Stimulated activated CD4-positive, alpha-beta T cell treated with anti-CD3 and anti-CD28 coated beads, Interleukin-4, amount 100 ng/mL, for 24 hours (primary cell): ENCODE data around the gene ELAVL3.

ENCODE experiments used
- DNase-seq: peaks from one replicate; pipeline ENCODE4 v3.0.0-alpha.2; 2020

Gene ELAVL3

DNA sequence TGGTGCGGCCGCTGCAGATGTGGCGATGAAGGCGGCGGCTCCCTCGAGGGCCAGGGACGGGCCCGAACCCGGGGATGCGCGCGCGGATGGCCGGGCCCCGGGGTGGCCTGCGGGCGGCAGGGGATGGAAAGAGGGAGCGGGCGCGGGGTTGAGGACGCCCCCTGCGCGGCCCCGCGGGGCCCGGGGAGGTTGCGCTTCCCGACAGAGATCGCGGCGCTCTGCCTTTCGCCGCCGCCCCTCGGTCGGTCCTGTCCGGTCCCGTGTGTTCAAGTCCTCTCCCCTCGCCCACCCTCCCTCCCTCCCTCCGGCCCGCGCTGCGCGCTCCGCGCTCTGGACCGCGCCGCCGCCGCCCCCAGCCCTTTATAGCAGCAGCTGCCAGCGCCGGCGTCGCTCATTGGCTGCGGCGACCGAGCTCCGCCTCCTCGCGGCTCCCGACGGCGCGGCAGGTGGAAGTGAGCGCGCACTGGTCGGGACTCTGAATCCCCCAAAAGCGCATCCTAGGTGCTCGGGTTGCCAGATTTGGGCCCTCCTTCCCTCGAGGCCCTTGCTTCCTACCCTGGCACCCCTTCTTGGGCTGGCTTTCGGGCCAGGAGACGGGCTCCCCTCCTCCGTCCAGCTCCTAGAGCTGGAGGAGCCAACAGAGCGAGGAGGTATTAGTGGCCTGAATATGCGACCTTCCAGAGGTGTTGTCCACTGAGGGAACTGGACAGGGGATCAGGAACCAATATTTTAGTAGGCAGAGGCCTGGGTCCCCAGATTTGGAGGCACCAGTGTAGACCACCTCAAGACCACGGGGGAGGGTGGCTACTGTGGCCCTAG is at the start of gene ELAVL3:
Gene ELAVL3 (minus strand): TSS at position 332 of the 819 bp plus-strand sequence. CDS start 438 bp downstream, outside the sequence.
- DNase-seq = no peak

- DNase-seq = peak; percentile 40
Observed at GRCh38 chr19:11530432-11530831, 49.6 kb upstream of the ELAVL3 start.

GRCh38 chr19:11528551-11529341 is 47.9 kb upstream of the ELAVL3 start, which contains the start of gene ECSIT:
ECSIT (minus strand) TSS chr19:11529134; CDS start chr19:11519170, 9,964 bp downstream.
- peak; percentile 95 for DNase-seq

GRCh38 chr19:11519138-11519537 is 38.3 kb upstream of the ELAVL3 start:
- no peak for DNase-seq

- DNase-seq = no peak
Observed at GRCh38 chr19:11513946-11514345, 33.1 kb upstream of the ELAVL3 start.

- no peak for DNase-seq
Observed at GRCh38 chr19:11510444-11510843, 29.6 kb upstream of the ELAVL3 start.

- no peak for DNase-seq
Observed at GRCh38 chr19:11507370-11508078, 26.7 kb upstream of the ELAVL3 start.

- DNase-seq = no peak
Observed at GRCh38 chr19:11506967-11507366, 26.1 kb upstream of the ELAVL3 start.

DNA sequence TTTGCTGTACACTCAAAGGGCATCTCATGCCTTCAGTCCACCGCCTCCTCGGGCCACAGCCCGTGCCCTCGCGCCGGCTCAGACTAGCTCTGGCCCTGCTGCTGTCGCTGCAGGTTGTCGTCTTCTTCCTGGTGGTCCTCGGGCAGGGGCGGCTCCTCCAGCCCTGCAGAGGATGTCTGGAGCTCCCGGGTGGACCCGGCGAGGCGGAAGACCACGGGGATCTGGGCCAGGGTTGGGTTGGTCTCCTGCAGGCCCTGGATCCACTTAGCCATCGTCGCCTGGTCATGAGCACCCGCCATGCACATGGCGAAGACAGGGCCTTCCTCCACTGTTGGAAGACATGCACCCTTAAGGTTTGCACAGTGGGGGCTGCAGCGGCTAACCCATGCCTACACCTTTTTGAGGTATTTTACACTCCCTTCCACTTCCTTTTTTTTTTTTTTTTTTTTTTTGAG is 25.3 kb upstream of the ELAVL3 start:
- no peak for DNase-seq

- DNase-seq = peak; percentile 95
Observed at GRCh38 chr19:11505504-11506100, 24.8 kb upstream of the ELAVL3 start, which contains the start of gene ZNF653. ZNF653 (minus strand) TSS chr19:11505839; CDS start chr19:11505786, 53 bp downstream.

DNA sequence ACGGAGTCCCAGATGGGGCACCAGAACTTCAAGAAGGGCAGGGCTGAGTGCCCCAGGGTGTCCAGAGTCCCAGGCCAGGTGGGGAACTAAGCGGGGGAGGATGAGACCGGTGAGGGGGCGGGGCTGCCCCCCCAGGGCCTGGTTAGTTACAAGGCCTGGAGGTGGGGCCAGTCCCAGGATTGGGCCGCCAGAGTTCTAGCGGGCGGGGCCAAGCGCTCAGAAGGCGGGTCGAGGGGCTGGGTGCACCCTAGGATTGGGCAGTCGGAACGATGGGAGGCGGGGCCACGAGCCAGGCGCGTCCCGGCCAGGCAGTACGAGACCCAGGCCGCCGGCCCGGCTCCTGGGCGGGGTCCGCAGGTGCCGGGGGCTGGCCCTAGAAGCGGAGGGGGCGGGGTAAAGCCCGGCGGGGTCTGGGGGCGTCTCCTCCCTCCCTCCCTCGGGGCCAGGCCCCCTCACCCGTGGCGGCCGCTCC is 24.2 kb upstream of the ELAVL3 start:
- DNase-seq = peak; percentile 96

DNA sequence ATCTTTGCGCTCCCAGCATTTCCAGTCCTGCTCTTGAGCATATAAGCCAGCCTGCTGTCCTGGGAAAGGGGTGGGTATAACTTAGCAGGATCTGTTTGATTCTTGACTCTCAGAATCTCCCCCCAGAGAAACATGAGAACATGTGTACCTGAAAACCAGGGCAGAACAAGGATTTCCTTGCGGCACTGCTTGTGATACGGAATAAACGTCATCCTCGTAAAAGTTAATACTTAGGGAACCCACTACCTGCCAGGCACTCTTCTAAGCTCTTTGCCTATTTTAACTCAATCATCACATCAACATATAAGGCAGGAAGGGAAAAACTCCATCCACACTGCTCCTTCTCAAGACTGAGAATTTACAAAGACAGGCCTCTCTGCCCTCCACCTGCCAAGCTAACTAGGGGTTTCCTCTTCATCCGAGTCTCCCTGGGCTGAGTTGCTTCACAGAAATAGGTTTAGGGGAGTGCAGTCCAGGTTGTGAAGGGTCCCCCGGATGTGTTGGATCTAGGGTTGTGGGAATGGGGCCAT is 23.7 kb upstream of the ELAVL3 start:
- DNase-seq = no peak

GRCh38 chr19:11499890-11500420 is 19.1 kb upstream of the ELAVL3 start:
- DNase-seq = no peak

DNA sequence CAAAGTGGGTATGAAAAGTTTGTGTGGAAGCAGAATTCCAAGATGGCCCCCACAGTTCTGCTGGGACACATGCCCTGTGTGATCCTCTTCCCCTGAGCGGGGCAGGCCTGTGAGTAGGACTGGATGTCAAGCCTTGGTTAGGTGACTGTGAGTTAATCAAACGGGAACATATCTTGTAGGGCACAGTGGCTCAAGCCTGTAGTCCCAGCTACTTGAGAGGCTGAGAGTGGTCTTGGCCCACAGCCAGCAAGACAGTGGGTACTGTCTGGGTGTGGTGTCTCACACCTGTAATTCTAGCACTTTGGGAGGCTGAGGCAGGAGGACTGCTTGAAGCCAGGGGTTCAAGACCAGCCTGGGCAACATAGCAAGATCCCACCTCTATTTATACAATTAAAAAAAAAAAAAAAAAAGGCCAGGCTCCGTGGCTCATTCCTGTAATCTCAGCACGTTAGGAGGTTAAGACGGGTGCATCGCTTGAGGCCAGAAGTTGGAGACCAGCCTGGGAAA is 18.4 kb upstream of the ELAVL3 start:
- no peak for DNase-seq

GRCh38 chr19:11496391-11497163 is 15.7 kb upstream of the ELAVL3 start:
- DNase-seq = peak; percentile 71

- DNase-seq = no peak
Observed at GRCh38 chr19:11495885-11496284, 15.0 kb upstream of the ELAVL3 start.

DNA sequence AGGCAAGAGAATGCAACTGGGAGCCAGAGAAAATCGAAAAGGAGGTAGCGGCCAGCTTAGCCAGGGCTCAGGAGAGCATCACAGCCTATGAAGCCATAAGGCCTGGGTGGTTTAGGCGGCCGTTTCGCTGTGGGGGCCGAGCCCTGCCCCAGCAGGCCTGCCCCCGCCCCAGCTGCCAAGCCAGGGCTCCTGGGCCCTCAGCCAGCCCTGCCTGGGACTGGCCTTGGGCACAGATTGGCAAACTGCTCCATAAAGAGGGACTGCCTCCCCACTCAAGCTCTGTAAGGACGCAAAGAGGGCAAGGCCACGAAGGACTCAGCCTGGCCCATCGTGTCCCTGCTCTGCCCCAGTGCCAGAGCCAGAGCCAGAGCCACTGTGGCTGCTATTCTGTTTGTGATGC is 14.6 kb upstream of the ELAVL3 start:
- no peak for DNase-seq

DNA sequence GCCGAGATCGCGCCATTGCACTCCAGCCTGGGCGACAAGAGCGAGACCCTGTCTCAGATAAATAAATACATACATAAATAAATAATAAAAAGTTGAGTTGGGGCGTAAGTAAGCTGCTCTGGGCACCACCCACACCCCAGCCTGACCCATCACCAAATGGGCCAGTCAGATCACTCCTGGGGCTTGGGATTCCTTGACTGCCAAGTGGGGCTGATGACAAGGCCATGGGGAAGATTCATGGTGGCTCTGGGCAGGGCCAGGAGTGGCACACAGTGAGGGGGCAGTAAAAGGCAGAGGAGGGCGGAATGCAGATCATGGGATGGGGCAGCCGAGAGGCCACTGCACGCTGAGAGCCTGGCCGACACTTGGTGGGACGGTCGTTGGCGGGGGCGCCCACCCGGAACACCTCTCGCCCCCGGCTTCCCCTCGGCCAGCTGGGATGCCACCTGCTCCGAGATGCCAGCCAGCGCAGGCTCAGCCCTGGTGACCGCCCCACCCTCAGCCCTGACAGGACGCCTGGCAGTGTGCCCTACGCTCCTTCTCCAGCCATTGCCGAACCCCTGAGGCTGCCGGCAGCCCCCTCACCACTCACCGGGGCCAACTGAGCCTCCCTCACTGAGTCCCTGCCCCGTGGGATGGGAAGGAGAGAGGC is 13.9 kb upstream of the ELAVL3 start:
- no peak for DNase-seq

DNA sequence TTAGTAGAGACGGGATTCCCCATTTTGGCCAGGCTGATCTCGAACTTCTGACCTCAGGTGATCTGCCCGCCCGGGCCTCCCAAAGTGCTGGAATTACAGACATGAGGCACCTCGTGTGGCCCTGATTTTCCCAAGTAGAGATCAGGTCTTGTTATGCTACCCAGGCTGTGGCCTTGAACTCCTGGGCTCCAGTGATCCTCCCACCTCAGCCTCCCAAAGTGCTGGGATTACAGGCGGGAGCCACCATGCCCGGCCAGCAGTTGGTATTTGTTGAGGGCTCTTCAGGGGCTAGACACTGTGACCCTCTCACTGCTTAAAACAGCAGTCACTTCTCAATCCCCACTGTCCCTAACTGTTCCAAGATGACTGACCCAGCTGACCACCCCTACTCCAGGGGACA is 8.5 kb upstream of the ELAVL3 start:
- DNase-seq = no peak
